Prostate gland (tissue), 2 donors: ENCODE data around the gene TMEM186. TPM values are rescaled to one million over a fixed set of nuclear protein-coding genes. Genes with fewer than 3 reads are reported as not detected.
"Not testable (repeated sequence)": the region's sequence is repeated elsewhere in the genome, so short reads cannot be mapped to it uniquely, and the experiment has no call there.

Experiments used
- DNase-seq: peaks from one replicate; pipeline ENCODE4 v3.0.0-alpha.2; 2019; ENCODE audit warnings: low spot score
- H3K27ac ChIP-seq, 2 donors: fragments of 200-600 bp; sonication (generic); 2 replicates each; pipeline ENCODE4 v1.5.1; 2017 to 2019
- H3K27me3 ChIP-seq: fragments of 200-600 bp; sonication (generic); replicated peaks from 2 replicates; pipeline ENCODE4 v1.5.1; 2019; ENCODE audit not compliant: insufficient read depth
- H3K36me3 ChIP-seq, 2 donors: fragments of 200-600 bp; sonication (generic); 1 replicate in 1 of 2; 2 replicates in 1 of 2; pipeline versions ENCODE4 v1.5.1 to v1.8.1; 2017 to 2019
- H3K4me1 ChIP-seq: fragments of 200-600 bp; sonication (generic); replicated peaks from 2 replicates; pipeline ENCODE4 v1.5.1; 2019
- H3K4me3 ChIP-seq, 2 donors: fragments of 200-600 bp; sonication (generic); 2 replicates each; pipeline ENCODE4 v1.5.1; 2017 to 2019
- H3K9me3 ChIP-seq: fragments of 200-600 bp; sonication (generic); 2 replicates; pipeline ENCODE4 v1.5.1; 2017
- CTCF ChIP-seq, 4 experiments: fragments of 200-600 bp in 2 of 4; fragments of 450-650 bp in 2 of 4; sonication (generic) in 2 of 4; IDR thresholded peaks; 1 replicate in 3 of 4; 2 replicates in 1 of 4; pipeline ENCODE4 v1.5.1; 2016 to 2019; ENCODE audit warnings: antibody characterized with exemption in 4 of 4, mild to moderate bottlenecking in 2 of 4, moderate library complexity in 2 of 4
- POLR2A ChIP-seq: fragments of 450-650 bp; IDR thresholded peaks from one replicate; pipeline ENCODE4 v1.6.1; 2016; ENCODE audit warnings: antibody characterized with exemption, mild to moderate bottlenecking
- POLR2AphosphoS5 ChIP-seq: sonication (generic); formaldehyde crosslinking; IDR thresholded peaks from one replicate; pipeline ENCODE4 v1.6.1; 2017; ENCODE audit warnings: antibody characterized with exemption
- WGBS: methylation state at CpG from one replicate; pipeline ENCODE4 v1.1.5; 2018; 5-methylcytosine and 5-hydroxymethylcytosine counted together
- intact Hi-C: fragments of 100-400 bp; cut with DNase I; formaldehyde crosslinking; loops from one replicate; pipeline ENCODE4 v1.14.2; 2022
- total RNA-seq, 2 donors: library from RNA; depleted of rRNA; stranded (reverse); fragments of >200 nt; gene quantifications; one replicate each; pipeline ENCODE4 v1.1.0, GENCODE V29; 2016

The TMEM186 gene
- total RNA-seq, 2 donors from 2014 or later = 7.2 to 10.1 TPM

- Histone ChIP-seq H3K4me1 (no peaks in the 10 kb centered on the region), H3K4me3 (no peak overlapping the region), H3K9me3 (no peaks in the 10 kb centered on the region), H3K36me3 (peaks cover 12 to 17% of the 10 kb centered on the region in 2 donors), H3K27ac (no peak overlapping the region), H3K27me3 (no peaks in the 10 kb centered on the region)
- DNase-seq = no peak
- intact Hi-C loops = no loop called here
- TF ChIP-seq POLR2A = no peak
- TF ChIP-seq CTCF (IDR thresholded peaks at IDR 0.05) = no peak
- no peak for TF ChIP-seq POLR2AphosphoS5
- 92% methylated on average over 13 of the region's 13 CpGs for WGBS
Observed at GRCh38 chr16:8806272-8806983, 9.0 kb upstream of the TMEM186 start.

- no peaks in the 10 kb centered on the region for H3K9me3 ChIP-seq
- H3K4me3 ChIP-seq = no peak overlapping the region
- no peaks in the 10 kb centered on the region for H3K4me1 ChIP-seq
- 84% methylated on average over 6 of the region's 6 CpGs for WGBS
- H3K27ac ChIP-seq = no peak overlapping the region
- no peaks in the 10 kb centered on the region for H3K27me3 ChIP-seq
- intact Hi-C loops = no loop called here
- peaks cover 12 to 13% of the 10 kb centered on the region in 2 donors for H3K36me3 ChIP-seq
- no peak for TF ChIP-seq POLR2A
- no peak for TF ChIP-seq CTCF (IDR thresholded peaks at IDR 0.05)
- TF ChIP-seq POLR2AphosphoS5 = no peak
- DNase-seq = no peak
Observed at GRCh38 chr16:8804313-8804712, 6.9 kb upstream of the TMEM186 start.

- DNase-seq, H3K4me1 ChIP-seq, H3K27ac ChIP-seq, H3K9me3 ChIP-seq, H3K4me3 ChIP-seq, H3K27me3 ChIP-seq, intact Hi-C loops: not testable (repeated sequence)
- 91% methylated on average over 12 of the region's 12 CpGs for WGBS
- H3K36me3 ChIP-seq = peaks cover 9 to 12% of the 10 kb centered on the region in 2 donors
Observed at GRCh38 chr16:8803733-8804132, 6.3 kb upstream of the TMEM186 start.

GRCh38 chr16:8801701-8802100, 4.3 kb upstream of the TMEM186 start:
- intact Hi-C loops = no loop called here
- 88% methylated on average over 4 of the region's 4 CpGs for WGBS

GRCh38 chr16:8798535-8799157, 1.2 kb upstream of the TMEM186 start:
- H3K9me3 ChIP-seq = no peaks in the 10 kb centered on the region
- H3K27me3 ChIP-seq = no peaks in the 10 kb centered on the region
- intact Hi-C loops = loop anchor here (5.0 to 10.0 kb wide), 2 partner anchors 69 to 156 kb away; partner anchors contain the start of gene CARHSP1
- peaks cover 0 to 7% of the 10 kb centered on the region in 2 donors for H3K36me3 ChIP-seq
- peaks cover 10% of the 10 kb centered on the region for H3K4me1 ChIP-seq
- no peak for TF ChIP-seq POLR2AphosphoS5
- no peak for TF ChIP-seq CTCF (IDR thresholded peaks at IDR 0.05)
- TF ChIP-seq POLR2A = no peak
- H3K27ac ChIP-seq = peak overlapping the region in 1 of 2 donors; percentile 66
- DNase-seq = no peak
- H3K4me3 ChIP-seq = peak overlapping the region; percentile 80 to 86
- 53% methylated on average over 7 of the region's 7 CpGs for WGBS

More at GRCh38 chr16:8801701-8802100, 4.3 kb upstream of the TMEM186 start:
- no peak for TF ChIP-seq POLR2A
- no peak for TF ChIP-seq POLR2AphosphoS5
- TF ChIP-seq CTCF (IDR thresholded peaks at IDR 0.05) = no peak
- no peaks in the 10 kb centered on the region for H3K9me3 ChIP-seq
- DNase-seq = no peak
- H3K4me3 ChIP-seq = no peak overlapping the region
- H3K27ac ChIP-seq = no peak overlapping the region
- peaks cover 0 to 7% of the 10 kb centered on the region in 2 donors for H3K36me3 ChIP-seq
- H3K27me3 ChIP-seq = no peaks in the 10 kb centered on the region
- peaks cover 3% of the 10 kb centered on the region for H3K4me1 ChIP-seq
